Suppressor macrophage (primary cell): ENCODE data around the gene LYG2.
"Not testable (repeated sequence)": the region's sequence is repeated elsewhere in the genome, so short reads cannot be mapped to it uniquely, and the experiment has no call there.

ENCODE experiments used
- DNase-seq, 4 experiments: peaks; one replicate each; pipeline ENCODE4 v3.0.0-alpha.2; 2020 to 2022
- total RNA-seq, 17 experiments: gene quantifications; one replicate each; lab custom pipeline; 2026; ENCODE audit warnings: mixed read lengths in 6 of 17, inconsistent platforms in 3 of 17; lab: John Stamatoyannopoulos, UW

The LYG2 gene, protein sequence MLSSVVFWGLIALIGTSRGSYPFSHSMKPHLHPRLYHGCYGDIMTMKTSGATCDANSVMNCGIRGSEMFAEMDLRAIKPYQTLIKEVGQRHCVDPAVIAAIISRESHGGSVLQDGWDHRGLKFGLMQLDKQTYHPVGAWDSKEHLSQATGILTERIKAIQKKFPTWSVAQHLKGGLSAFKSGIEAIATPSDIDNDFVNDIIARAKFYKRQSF
- total RNA-seq = 0 to 1.1 (median 0) reads per million in 17 experiments

DNA sequence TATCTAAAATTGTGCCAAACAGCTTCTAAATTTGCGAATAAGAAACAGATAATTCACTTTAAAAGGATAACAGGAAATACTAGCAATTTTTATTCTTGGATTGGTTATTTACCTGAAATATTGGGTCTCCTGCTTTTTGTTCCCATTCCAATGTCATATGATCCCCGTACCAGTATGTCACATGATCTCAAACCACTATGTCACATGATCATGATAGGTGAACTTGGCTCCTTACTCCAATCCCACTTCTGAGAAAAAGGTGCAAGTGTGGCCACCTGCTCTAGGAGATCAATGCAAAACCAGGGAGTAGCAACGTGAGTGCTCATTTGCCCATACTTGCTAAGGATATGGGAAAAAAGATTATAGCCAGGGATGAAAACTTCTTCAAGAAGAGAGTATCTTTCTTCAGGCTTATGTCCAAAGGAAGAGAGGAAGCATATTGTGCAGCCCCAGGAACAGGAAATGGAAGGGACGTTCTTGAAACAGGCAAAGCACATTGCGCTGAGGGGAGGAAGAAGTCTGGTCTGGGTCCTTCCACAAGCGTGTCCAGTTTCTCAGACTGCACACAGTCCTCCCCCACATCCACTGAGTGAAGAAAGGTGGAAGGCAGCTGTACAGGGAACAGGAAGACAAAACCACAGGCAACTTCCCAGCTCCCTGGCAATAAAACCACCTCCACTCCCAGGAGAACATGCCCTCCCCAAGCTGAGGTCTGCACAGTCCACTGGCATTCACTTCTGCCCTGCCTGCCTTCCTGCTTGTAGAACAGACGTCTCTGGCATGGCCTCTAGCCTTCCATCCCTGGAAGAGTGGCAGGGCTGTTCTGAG is at the start of gene LYG2:
Gene LYG2, minus strand, starts transcription at position 176 of the 828 bp plus-strand sequence. CDS start 1,406 bp downstream, outside the sequence.
- peak in 1 of 4 experiments; percentile 1 for DNase-seq

DNA sequence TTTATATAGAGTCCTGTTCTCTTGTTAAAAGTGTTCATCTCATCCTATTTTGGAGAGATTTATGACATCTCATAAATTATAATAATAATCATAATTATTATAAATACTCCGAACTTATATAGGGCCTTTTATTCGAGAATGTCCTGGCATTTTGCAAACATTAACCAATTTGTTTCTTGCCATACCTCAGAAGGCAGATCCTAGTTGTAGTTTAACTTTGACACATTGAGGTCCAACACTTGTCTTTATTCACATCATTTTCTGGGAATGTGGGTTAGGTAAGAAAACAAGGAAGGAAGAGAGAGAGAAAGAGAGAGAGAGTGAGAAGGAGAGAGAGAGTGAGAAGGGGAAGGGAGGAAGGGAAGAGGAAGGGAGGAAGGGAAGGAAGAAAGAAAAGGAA is 45.6 kb upstream of the LYG2 start, which contains the start of gene LYG1:
Gene LYG1, minus strand, starts transcription at position 101 of the 400 bp plus-strand sequence. CDS start 5,527 bp downstream, outside the sequence.
- not testable (repeated sequence) for DNase-seq

DNA sequence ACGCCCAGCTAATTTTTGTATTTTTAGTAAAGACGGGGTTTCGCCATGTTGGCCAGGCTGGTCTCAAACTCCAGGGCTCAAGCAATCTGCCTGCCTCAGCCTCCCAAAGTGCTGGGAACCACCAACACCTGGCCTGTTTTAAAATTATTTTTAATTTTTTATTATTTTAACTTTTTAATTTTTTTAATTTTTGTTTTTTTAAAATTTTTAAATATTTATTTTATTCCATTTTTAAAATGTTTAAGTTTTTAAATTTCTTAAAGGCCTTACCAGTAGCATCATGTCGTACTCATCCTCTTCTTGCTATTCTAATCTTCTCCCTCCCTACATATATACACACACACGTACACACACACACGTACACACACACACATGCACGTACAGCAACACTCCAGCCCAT is 44.1 kb upstream of the LYG2 start:
- DNase-seq = no peak

DNA sequence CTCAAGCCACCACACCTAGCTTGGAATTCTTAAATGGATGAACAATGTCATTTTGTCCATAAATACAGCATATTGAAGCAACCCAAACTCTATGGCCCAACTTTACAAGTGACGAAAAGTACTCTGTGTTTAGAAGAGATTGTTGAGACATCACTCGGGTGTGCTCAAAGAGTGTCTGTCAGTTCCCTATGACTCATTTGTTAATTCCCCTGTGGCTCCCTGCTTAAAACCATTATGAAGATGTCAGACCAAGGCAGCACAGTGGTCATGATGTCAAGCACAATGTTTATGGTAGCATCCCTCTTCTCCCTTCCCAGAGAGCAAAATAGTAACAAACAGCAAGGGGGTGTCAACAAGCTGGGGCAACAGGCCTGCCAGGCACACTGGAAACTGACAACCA is 42.5 kb upstream of the LYG2 start:
- DNase-seq = no peak

DNA sequence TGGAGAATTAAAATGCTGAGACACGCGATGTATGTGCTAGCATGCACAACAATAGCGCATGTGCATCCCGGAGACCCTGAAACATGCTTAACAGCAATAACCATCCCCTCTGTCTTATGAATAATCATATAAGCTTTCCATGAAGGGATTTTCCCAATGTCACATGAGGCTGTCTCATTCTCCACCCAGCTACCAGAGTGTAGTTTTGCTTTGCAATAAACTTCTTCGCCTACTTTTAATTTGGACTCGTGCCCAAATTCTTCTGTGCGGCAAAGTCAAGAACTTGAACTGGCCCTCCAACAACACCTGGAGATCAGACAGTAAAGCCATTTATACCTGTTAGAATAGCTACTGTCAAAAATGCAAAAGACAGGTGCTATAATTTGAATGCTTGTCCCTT is 30.1 kb upstream of the LYG2 start:
- DNase-seq = peak in 1 of 4 experiments; percentile 12

DNA sequence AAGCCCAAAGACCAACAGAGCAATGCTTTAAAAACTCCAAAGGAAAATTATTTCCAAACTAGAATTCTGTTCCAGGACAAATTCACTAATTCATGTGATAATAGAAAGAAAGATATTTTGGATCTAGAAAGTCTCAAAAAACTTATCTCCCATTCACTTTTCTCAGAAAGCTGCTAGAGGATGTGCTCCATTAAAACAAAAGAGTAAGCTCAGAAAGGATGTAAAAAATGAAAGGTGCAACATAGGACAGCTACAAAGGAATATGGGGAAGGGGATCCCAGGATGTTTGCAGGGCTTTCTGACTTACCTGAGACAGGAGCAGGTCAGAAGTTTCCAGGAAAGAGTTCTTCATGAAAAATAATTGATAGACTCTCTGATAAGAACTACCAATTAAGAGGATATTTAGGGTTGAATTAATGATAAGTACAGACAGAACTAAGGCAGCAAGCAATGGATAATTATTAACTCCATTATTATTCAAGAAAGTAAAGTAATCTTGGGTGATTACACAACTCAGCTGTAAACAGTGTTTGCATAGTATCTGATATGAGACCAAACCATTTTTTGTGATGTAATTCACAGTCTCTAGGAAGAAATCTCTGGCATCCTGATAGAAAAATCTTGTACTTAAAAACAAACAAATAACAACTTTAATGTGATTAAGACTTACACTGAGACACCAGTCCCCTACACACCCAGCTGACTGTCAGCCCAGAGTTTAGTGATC is 24.7 kb upstream of the LYG2 start:
- DNase-seq = no peak

DNA sequence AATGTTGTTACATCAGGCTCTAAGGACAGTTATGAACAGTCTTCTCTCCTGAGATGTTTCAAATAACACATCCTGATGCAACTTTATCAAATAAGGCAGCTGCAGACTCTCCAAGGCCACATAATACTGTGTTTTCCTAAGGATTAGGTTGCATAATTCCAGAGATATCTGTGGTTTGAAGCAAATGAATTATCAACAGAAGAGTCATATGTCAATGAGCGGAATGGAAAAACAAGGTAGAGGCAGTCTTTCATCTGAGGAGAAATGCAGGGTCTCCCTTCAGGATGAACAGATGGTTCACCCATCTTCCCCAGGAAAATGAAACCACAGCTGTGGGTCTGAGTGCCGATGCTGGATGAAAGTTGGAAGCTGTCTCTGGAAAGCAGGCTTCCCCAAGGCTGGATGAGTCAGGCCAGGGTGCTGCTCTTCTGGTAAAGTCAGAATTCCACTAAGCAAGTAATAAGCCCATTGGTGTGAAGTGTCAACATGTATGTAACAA is 23.4 kb upstream of the LYG2 start:
- no peak for DNase-seq

DNA sequence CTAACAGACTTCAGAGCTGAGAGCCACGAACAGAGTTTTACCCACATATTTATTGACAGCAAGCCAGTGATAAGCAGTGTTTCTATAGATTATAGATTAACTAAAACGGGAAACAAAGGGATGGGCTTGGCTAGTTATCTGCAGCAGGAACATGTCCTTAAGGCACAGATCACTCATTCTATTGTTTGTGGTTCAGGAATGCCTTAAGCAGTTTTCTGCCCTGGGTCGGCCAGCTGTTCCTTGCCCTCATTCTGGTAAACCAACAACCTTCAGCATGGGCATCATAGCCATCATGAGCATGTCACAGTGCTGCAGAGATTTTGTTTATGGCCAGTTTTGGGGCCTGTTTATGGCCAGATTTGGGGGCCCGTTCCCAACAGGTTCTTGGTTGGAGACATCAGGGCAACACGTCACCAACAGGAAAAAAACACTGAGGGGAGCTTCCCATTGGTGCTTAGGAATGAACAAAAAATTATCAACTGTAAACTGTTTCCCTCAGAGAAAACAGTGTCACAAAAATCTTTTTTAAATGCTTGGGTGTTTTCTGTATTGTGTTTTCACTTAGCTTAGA is 22.8 kb upstream of the LYG2 start:
- not testable (repeated sequence) for DNase-seq

DNA sequence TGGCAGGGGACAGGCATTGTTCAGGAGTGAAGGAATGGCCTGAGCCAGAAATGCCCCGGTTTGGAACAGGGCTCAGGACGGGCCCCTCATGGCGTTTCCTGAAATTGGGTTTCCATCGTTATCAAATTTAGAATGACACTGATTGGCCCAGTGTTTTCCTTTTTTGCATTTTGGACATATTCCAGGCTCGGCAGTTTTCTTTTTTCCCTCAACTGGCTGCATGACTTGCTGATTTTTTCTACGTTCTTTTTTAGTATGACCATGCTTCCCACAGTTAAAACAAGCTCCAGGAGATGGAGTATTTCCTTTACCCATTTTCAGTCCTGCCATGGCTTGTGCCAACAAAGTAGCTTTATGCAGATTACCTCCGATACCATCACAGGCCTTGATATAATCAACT is 20.4 kb upstream of the LYG2 start:
- DNase-seq = no peak

DNA sequence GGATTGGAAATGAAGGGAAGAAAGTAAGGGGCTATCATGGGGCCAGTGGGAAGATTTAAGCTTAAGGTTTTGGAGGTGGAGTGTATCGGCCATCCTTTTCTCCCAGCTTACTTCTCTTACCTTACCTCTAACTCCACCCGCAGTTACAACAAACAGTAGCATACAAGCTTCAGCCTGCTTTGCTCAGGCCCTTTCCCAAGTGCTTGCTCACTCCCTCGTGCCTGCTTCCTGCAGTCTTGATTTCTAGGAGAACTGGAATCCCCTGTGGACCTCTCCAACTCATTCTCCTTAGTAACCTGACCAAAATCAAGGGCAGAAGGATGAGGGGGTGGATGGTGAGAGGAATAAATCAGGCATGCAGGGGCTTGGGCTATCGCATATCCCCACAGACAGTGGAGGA is 5.8 kb upstream of the LYG2 start:
- no peak for DNase-seq

DNA sequence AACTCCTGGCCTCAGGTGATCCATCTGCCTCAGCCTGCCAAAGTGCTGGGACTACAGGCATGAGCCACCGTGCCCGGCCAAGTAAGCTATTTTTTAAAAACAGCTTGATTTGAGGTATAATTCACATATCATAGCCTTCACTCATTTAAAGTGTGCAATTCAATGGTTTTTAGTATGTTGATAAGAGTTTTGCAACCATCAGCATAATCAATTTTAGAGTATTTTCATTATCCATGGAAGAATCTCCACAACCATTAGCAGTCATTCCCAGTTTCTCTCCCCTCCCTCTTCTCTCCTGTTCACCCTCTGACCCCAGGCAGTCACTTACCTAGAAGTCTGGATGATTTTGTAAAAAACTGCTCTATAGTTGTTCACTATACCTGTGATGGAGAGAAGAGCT is 4.7 kb upstream of the LYG2 start:
- DNase-seq = no peak

DNA sequence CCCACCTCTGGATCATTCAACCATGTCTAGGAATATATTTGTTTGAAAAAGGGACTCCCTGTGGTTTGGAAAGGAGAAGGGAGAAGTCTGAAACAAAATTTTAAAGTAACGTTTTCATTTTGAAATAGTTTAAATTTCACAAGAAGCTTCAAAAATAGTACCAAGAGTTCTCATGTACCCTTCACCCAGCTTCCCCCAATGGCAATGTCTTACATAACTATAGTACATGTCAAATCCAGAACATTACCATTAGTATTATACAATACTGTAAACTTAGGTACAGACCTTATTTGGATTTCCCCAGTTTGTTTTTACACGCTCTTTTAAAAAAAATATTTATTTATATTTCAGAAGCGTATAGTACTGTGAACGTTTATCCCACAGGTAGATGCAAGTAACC is 4.0 kb upstream of the LYG2 start:
- DNase-seq = peak in 1 of 4 experiments; percentile 9

DNA sequence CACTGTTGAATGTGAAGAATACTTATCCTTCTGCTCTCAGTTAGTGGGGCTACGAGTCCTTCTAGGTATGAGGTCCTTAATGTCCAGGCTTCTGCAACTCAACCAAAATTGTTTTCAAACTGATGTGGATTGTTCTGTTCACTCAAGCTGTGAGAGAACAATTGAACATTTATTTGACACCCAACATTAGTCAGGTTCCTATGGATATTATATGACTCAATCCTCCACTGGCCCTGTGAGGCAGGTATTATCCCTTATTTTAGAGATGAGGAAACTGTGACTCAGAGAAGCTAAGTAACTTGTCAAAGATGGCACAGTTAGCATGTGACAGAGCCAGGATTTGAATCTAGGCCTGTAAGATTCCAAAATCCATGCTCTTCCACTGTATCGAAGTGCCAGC is 1.2 kb upstream of the LYG2 start:
- DNase-seq = no peak

DNA sequence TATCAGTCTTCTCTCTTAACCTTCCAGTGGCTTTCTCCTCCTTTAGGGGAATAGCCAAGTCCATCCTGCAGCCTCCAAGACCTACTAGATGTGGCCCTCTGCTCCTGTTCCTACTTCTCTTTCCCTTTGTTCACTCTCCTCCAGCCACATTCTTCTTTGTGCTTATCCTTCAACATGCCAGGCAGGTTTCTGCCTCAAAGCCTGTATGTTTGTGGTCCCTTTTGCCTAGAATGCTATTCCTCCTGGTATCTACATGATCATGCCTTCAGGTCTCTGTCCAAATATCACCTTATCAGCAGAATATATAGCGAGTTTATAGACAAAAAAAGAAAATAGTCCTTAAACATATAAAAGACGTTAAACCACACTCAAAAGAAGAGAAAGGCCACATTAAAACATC is 5.5 kb downstream of the LYG2 start:
- DNase-seq = no peak

DNA sequence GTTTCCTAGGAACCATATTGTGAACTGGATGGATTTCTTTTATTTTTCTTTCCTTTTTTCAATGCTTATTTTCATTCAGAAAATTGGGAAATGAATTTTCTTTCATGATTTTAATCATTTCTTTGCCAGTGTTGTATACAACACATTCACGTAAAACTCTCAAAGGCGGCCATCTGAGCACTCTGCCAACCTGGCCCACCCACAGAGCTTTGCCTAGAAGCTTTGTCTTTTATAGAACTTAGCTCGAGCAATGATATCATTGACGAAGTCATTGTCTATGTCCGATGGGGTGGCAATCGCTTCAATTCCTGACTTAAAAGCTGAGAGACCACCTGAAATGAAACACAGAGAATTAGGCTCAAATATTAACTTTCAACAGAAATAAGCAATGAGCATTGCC is 13.3 kb downstream of the LYG2 start:
- DNase-seq = no peak

DNA sequence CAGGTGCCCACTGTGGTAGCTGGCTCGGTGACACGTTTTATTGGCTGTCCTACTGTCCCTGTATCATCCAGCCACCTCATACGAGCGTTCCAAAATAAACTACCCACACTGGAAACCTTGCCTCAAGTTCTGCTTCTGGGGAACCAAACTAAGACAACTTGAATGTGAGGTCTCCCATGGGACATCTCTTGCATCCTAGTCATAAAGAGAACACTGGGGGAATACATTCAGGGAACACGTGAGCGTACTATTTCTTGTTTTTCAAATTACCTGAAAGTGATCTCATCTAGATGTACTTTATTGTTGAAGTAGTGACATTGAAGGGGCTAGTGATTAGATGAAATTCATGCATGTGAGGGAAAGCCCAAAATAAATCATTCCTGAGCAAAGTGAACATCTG is 15.0 kb downstream of the LYG2 start:
- DNase-seq = no peak

DNA sequence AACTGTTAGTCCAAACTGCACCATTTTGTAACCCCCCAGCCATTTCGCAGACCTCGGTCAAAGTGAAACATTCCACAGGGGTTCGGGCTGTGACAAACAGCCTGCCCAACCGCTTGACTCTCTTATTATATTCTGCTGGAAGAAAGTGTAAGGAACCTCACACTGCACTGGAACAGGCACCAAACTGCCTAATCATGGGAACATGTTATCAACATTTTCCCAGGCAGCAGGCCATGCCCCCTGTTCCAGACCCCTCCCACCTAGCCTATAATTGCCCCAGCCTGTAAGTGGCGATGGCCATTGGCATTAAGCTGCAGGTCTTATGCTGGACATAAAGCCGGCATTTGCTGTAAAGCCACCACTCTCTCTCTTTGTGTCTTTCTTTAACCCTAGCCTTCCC is 16.9 kb downstream of the LYG2 start:
- no peak for DNase-seq

DNA sequence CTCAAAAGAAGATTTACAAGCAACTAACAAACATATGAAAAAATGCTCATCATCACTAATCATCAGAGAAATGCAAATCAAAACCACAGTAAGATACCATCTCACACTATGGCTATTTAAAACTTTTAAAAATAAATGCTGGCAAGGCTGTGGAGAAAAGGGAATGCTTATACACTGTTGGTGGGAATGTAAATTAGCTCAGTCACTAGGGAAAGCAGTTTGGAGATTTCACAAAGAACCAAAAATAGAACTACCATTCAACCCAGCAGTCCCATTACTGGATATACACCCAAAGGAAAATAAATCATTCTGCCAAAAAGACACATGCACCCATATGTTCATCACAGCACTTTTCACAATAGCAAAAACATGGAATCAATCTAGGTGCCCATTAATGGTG is 22.3 kb downstream of the LYG2 start:
- not testable (repeated sequence) for DNase-seq

DNA sequence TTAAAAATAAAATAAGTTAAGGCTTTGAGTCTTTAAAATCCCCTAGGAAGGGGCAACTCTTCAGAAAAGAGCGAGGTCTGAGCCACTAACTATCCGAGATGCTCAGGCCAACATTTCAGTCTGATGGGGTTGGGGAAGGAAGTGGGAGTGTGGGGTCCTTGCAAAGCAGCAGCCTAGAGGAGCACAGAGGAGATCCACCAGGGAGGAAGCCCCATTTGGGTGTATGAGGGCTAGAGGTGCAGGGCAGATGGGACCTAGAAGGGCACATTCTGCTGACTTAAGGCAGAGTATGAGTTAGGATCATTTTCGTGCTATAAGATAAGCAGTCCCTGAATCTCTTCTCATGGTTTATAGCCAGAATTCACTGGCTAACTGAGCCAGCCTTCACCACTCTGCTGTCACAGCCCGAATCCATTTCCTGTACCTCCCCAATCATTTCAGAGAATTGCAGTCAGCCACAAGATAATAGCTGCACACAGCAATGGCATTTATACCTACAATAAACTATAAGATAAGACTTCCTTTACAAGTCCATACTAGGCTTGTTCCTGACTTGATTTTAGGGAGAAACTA is 37.5 kb downstream of the LYG2 start:
- no peak for DNase-seq

DNA sequence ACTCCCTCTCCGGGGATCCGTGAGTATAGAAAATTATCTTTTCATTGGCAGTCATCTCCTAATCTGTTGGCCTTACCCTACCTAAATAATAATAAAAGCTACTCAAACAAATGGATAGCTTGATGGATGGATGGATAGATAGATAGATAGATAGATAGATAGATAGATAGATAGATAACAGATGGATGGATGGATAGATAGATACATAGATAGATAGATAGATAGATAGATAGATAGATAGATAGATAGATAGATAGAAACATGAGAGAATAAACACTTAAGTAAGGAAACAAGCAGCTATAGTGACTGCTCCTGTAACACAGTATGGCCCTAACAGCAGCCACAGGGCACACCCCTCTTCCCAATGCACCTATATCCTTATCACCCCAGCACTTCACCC is 39.4 kb downstream of the LYG2 start:
- no peak for DNase-seq

DNA sequence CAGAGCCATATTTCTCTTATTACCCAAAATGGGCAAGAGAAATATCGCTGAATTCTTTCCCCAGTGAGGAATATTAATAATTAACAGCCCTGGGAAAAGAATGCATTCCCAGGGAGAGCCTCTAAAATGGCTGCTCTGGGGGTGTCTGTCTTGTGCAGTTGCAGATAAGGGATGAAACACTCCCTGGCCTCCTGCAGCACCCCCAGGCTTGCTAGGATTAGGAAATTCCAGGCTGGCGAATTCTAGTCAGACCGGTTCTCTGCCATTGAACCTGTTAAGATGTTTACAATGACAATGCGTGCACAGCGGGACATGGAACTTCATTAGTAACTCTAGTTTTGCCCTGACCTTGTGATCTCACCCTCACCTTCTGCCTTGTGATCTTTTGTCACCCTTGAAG is 50.0 kb downstream of the LYG2 start:
- no peak for DNase-seq

DNA sequence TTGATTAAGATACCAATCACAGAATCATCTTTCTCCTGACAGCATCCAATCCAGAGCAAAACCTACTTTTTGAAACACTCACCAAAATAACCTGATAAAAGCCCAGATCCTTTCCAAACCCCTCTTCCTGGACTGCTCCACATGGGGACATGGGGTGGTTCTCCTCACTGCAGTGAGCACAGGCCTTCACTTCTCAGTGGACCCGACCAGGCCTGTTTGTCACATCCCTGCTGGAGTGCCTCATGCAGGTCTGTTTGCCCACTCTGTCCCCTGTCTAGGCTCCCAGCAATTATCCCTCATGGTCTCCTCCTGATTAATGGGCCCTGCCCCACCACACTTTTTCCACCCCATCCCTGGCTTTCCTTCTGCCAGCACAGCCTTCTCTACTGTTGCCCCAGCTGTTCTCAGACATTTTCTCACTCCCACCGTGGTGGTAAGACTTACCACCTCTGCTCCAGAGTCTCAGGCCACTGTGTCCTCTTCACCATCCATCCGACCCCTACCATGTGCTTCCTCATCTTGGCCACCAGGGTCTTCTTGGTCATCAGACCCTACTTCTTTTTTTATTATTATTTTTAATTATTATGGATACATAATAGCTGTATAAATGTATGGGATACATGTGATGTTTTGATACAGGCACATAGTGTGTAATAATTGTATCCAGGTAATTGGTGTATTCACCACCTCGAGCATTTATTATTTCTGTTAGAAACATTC is 53.3 kb downstream of the LYG2 start:
- DNase-seq = no peak
